Stimulated activated memory B cell treated with anti-CD40 and anti-IgM and Interleukin-4, amounts not matched to agents 10 μg/mL and 1 μg/mL and 100 μg/mL, for 72 hours (primary cell): ENCODE results near the gene CDCA5.
A peak's percentile ranks its signal among the peaks of the same experiment; 100 is the strongest.

Source experiments
- ATAC-seq: fragments of 150-1000 bp; cut with Tn5 transposase; 2 replicates; pipeline ENCODE4 v1.10.0; 2021
- H3K27ac Mint-ChIP-seq: one replicate; pipeline ENCODE4 v1.8.0; 2022; ENCODE audit warnings: mild to moderate bottlenecking, mixed read lengths
- H3K27me3 Mint-ChIP-seq: one replicate; pipeline ENCODE4 v1.8.0; 2022; ENCODE audit warnings: mixed read lengths
- H3K36me3 Mint-ChIP-seq: one replicate; pipeline ENCODE4 v1.8.0; 2022; ENCODE audit warnings: mixed read lengths
- H3K4me1 Mint-ChIP-seq: one replicate; pipeline ENCODE4 v1.8.0; 2022; ENCODE audit warnings: mixed read lengths
- H3K4me3 Mint-ChIP-seq: one replicate; pipeline ENCODE4 v1.8.0; 2022; ENCODE audit warnings: mild to moderate bottlenecking, moderate library complexity, mixed read lengths
- H3K9me3 Mint-ChIP-seq: one replicate; pipeline ENCODE4 v1.8.0; 2022; ENCODE audit warnings: mixed read lengths

CDCA5 gene

GRCh38 chr11:65057526-65057925 lies 26.3 kb downstream of the CDCA5 start:
- ATAC-seq = no peak
- Mint-ChIP-seq H3K36me3 (no peaks in the 10 kb centered on the region), H3K27me3 (peaks cover 8% of the 10 kb centered on the region), H3K27ac (no peak overlapping the region), H3K9me3 (no peaks in the 10 kb centered on the region), H3K4me1 (peaks cover 35% of the 10 kb centered on the region), H3K4me3 (no peak overlapping the region)

- Mint-ChIP-seq H3K36me3 (no peaks in the 10 kb centered on the region), H3K4me3 (no peak overlapping the region), H3K27me3 (peaks cover 8% of the 10 kb centered on the region), H3K9me3 (no peaks in the 10 kb centered on the region), H3K27ac (no peak overlapping the region), H3K4me1 (peaks cover 30% of the 10 kb centered on the region)
- no peak for ATAC-seq
Measured at GRCh38 chr11:65056999-65057398, 26.8 kb downstream of the CDCA5 start.

GRCh38 chr11:65055538-65055937 lies 28.3 kb downstream of the CDCA5 start:
- no peak for ATAC-seq
- Mint-ChIP-seq H3K27ac (no peak overlapping the region), H3K36me3 (no peaks in the 10 kb centered on the region), H3K4me1 (peaks cover 28% of the 10 kb centered on the region), H3K4me3 (no peak overlapping the region), H3K27me3 (peaks cover under 1% of the 10 kb centered on the region), H3K9me3 (no peaks in the 10 kb centered on the region)

GRCh38 chr11:65053827-65054508 lies 29.9 kb downstream of the CDCA5 start:
- H3K27me3 Mint-ChIP-seq = no peaks in the 10 kb centered on the region
- H3K36me3 Mint-ChIP-seq = no peaks in the 10 kb centered on the region
- H3K4me3 Mint-ChIP-seq = peak overlapping the region; percentile 30
- H3K4me1 Mint-ChIP-seq = peaks cover 28% of the 10 kb centered on the region
- H3K27ac Mint-ChIP-seq = peak overlapping the region; percentile 57
- peak; percentile 58 for ATAC-seq
- no peaks in the 10 kb centered on the region for H3K9me3 Mint-ChIP-seq

GRCh38 chr11:65051398-65051858 lies 32.4 kb downstream of the CDCA5 start:
- no peak for ATAC-seq
- Mint-ChIP-seq H3K36me3 (no peaks in the 10 kb centered on the region), H3K9me3 (no peaks in the 10 kb centered on the region), H3K27me3 (no peaks in the 10 kb centered on the region), H3K4me1 (peaks cover 43% of the 10 kb centered on the region), H3K4me3 (no peak overlapping the region), H3K27ac (no peak overlapping the region)

- ATAC-seq = peak; percentile 76
- Mint-ChIP-seq H3K9me3 (no peaks in the 10 kb centered on the region), H3K4me3 (peak overlapping the region; percentile 82), H3K27me3 (no peaks in the 10 kb centered on the region), H3K36me3 (peaks cover 11% of the 10 kb centered on the region), H3K27ac (peak overlapping the region; percentile 85), H3K4me1 (peaks cover 17% of the 10 kb centered on the region)
Measured at GRCh38 chr11:65047581-65048422, 36.0 kb downstream of the CDCA5 start.

GRCh38 chr11:65045728-65046127 lies 38.1 kb downstream of the CDCA5 start:
- ATAC-seq = no peak
- peaks cover 21% of the 10 kb centered on the region for H3K4me1 Mint-ChIP-seq
- H3K36me3 Mint-ChIP-seq = peaks cover 11% of the 10 kb centered on the region

GRCh38 chr11:65045061-65045460 lies 38.8 kb downstream of the CDCA5 start:
- Mint-ChIP-seq H3K4me3 (no peak overlapping the region), H3K4me1 (peaks cover 21% of the 10 kb centered on the region), H3K9me3 (no peaks in the 10 kb centered on the region)

More at GRCh38 chr11:65045728-65046127, 38.1 kb downstream of the CDCA5 start:
- no peak overlapping the region for H3K4me3 Mint-ChIP-seq
- no peaks in the 10 kb centered on the region for H3K27me3 Mint-ChIP-seq
- H3K27ac Mint-ChIP-seq = no peak overlapping the region
- no peaks in the 10 kb centered on the region for H3K9me3 Mint-ChIP-seq

GRCh38 chr11:65043881-65044501 lies 39.8 kb downstream of the CDCA5 start:
- no peaks in the 10 kb centered on the region for H3K27me3 Mint-ChIP-seq
- H3K9me3 Mint-ChIP-seq = no peaks in the 10 kb centered on the region
- H3K36me3 Mint-ChIP-seq = peaks cover 11% of the 10 kb centered on the region
- no peak overlapping the region for H3K27ac Mint-ChIP-seq
- no peak for ATAC-seq
- no peak overlapping the region for H3K4me3 Mint-ChIP-seq
- peaks cover 26% of the 10 kb centered on the region for H3K4me1 Mint-ChIP-seq

More at GRCh38 chr11:65045061-65045460, 38.8 kb downstream of the CDCA5 start:
- Mint-ChIP-seq H3K27ac (no peak overlapping the region), H3K27me3 (no peaks in the 10 kb centered on the region), H3K36me3 (peaks cover 11% of the 10 kb centered on the region)
- ATAC-seq = no peak

- Mint-ChIP-seq H3K4me3 (peak overlapping the region; percentile 81), H3K36me3 (peaks cover 19% of the 10 kb centered on the region), H3K9me3 (no peaks in the 10 kb centered on the region), H3K4me1 (peaks cover 30% of the 10 kb centered on the region), H3K27me3 (no peaks in the 10 kb centered on the region), H3K27ac (no peak overlapping the region)
- no peak for ATAC-seq
Measured at GRCh38 chr11:65042891-65043290, 40.9 kb downstream of the CDCA5 start.

- Mint-ChIP-seq H3K4me3 (peak within 1 kb of the TSS; percentile 93), H3K9me3 (no peaks in the 10 kb centered on the region), H3K36me3 (peaks cover 26% of the 10 kb centered on the region), H3K27ac (peak within 1 kb of the TSS; percentile 93), H3K27me3 (no peaks in the 10 kb centered on the region), H3K4me1 (peaks cover 19% of the 10 kb centered on the region)
- ATAC-seq = peak; percentile 98
Measured at GRCh38 chr11:65040847-65041622, 42.8 kb downstream of the CDCA5 start, which contains the start of gene SAC3D1. Gene SAC3D1 (plus strand): TSS chr11:65041210. CDS start chr11:65041293, 83 bp downstream.

GRCh38 chr11:65040520-65040846 lies 43.4 kb downstream of the CDCA5 start:
- H3K4me1 Mint-ChIP-seq = peaks cover 19% of the 10 kb centered on the region
- peak overlapping the region; percentile 93 for H3K27ac Mint-ChIP-seq
- no peaks in the 10 kb centered on the region for H3K9me3 Mint-ChIP-seq
- no peak for ATAC-seq
- H3K36me3 Mint-ChIP-seq = peaks cover 30% of the 10 kb centered on the region
- H3K27me3 Mint-ChIP-seq = no peaks in the 10 kb centered on the region
- H3K4me3 Mint-ChIP-seq = peak overlapping the region; percentile 93

- Mint-ChIP-seq H3K27ac (no peak overlapping the region), H3K4me3 (no peak overlapping the region), H3K9me3 (no peaks in the 10 kb centered on the region), H3K27me3 (no peaks in the 10 kb centered on the region), H3K4me1 (peaks cover 13% of the 10 kb centered on the region), H3K36me3 (peaks cover 28% of the 10 kb centered on the region)
- no peak for ATAC-seq
Measured at GRCh38 chr11:65036931-65037330, 46.9 kb downstream of the CDCA5 start.

- H3K27ac Mint-ChIP-seq = no peak overlapping the region
- ATAC-seq = no peak
- H3K27me3 Mint-ChIP-seq = no peaks in the 10 kb centered on the region
- H3K4me3 Mint-ChIP-seq = no peak overlapping the region
- H3K9me3 Mint-ChIP-seq = no peaks in the 10 kb centered on the region
- peaks cover 28% of the 10 kb centered on the region for H3K36me3 Mint-ChIP-seq
- H3K4me1 Mint-ChIP-seq = peaks cover 13% of the 10 kb centered on the region
Measured at GRCh38 chr11:65035579-65035978, 48.3 kb downstream of the CDCA5 start.

- Mint-ChIP-seq H3K4me3 (no peak overlapping the region), H3K27me3 (no peaks in the 10 kb centered on the region)
Measured at GRCh38 chr11:65034423-65034822, 49.4 kb downstream of the CDCA5 start.

More at GRCh38 chr11:65034423-65034822, 49.4 kb downstream of the CDCA5 start:
- peaks cover 28% of the 10 kb centered on the region for H3K36me3 Mint-ChIP-seq
- no peak overlapping the region for H3K27ac Mint-ChIP-seq
- H3K9me3 Mint-ChIP-seq = no peaks in the 10 kb centered on the region
- ATAC-seq = no peak
- peaks cover 8% of the 10 kb centered on the region for H3K4me1 Mint-ChIP-seq
